SK-N-MC (cell line): Measurements from ENCODE around the gene PARM1.

Experiments
- EZH2 ChIP-seq: fragments of 200-600 bp; sonication (generic); IDR thresholded peaks from one replicate; pipeline ENCODE4 v1.6.1; 2017; ENCODE audit warnings: antibody characterized with exemption
- POLR2AphosphoS5 ChIP-seq: IDR thresholded peaks from 2 replicates; pipeline ENCODE4 v1.6.1; 2012; ENCODE audit warnings: mild to moderate bottlenecking, low read depth, low read length, borderline replicate concordance

- TF ChIP-seq POLR2AphosphoS5 (no peak), EZH2 (no peak)
Observed at GRCh38 chr4:74932010-74932409, 906 bp upstream of the PARM1 start.
